OCI-LY1 (cell line): ENCODE measurements around the gene DPEP2NB.

Experiments used
- EZH2 ChIP-seq: fragments of 200-600 bp; sonication (generic), shearing (Covaris generic); IDR thresholded peaks from 2 replicates; pipeline ENCODE4 v1.8.0; 2017; ENCODE audit warnings: borderline replicate concordance, mixed run types, mild to moderate bottlenecking, antibody characterized with exemption, low read length, moderate library complexity, mixed read lengths
- TF ChIP-seq, protein P1 (sequence below): fragments of 200-600 bp; sonication (generic), shearing (Covaris generic); IDR thresholded peaks from 2 replicates; pipeline ENCODE4 v1.5.1; 2017; ENCODE audit warnings: mild to moderate bottlenecking, antibody characterized with exemption, low read length, moderate library complexity, mixed read lengths

DNA sequence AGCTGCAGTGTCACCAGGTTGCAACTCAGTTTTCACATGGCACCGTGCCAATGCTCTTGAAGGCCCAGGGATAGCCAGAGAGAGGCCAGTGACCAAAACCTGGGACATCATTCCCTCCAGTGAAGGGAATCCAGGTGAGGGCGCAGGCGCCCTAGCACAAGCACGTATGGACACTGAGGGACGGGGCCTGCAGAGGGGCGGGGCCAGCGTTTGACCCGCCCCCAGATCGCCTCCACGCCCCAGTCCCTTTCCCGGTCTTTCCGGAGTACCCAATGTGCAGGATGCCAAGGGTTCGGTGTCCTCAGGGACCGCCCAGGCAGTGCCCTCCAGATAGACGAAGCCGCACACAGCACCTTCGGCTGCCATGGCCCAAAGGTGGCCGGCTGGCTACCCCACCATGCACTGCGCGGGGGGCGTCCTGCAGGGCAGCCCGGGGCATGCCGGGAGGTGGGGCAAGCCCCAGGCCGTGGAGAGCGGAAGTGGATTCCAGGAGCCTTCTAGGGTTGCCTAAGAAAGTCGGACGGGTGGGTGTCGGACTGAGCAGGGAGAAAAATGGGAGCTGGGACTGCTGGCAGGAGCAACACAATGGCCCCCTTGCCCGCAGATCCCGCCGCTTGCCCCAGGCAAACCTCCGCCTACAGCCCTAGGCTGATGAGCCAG, 51.9 kb downstream of the DPEP2NB start:
- TF ChIP-seq, protein P1, sequence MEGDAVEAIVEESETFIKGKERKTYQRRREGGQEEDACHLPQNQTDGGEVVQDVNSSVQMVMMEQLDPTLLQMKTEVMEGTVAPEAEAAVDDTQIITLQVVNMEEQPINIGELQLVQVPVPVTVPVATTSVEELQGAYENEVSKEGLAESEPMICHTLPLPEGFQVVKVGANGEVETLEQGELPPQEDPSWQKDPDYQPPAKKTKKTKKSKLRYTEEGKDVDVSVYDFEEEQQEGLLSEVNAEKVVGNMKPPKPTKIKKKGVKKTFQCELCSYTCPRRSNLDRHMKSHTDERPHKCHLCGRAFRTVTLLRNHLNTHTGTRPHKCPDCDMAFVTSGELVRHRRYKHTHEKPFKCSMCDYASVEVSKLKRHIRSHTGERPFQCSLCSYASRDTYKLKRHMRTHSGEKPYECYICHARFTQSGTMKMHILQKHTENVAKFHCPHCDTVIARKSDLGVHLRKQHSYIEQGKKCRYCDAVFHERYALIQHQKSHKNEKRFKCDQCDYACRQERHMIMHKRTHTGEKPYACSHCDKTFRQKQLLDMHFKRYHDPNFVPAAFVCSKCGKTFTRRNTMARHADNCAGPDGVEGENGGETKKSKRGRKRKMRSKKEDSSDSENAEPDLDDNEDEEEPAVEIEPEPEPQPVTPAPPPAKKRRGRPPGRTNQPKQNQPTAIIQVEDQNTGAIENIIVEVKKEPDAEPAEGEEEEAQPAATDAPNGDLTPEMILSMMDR = no peak
- no peak for TF ChIP-seq EZH2
